ENCODE measurements around the gene AFF3.
A peak's percentile ranks its signal among the peaks of the same experiment; 100 is the strongest.

The AFF3 gene

DNA sequence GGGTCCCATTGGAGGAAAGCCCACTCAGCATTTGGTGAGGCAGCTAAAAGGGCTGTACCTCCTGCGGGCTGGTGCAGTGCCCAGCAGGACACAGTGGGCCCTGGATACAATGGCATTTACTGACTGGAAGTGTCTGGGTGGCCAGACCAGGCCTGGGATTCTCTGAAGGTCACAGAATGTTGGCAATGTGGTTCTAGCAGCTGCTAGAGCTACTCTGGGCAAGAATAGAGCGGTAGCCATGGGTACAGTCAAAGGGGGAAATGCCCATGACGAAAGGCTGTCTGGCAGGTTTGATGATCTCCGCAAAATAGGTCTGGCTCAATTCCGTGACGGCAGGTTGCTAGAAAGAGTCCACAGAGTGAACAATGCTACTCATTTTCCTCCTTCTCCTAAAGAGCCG lies 241.8 kb downstream of the AFF3 start:
- no peak for TF ChIP-seq ZFX (IDR thresholded peaks at IDR 0.05; ENCODE audit: borderline replicate concordance)
- TF ChIP-seq, protein P1, sequence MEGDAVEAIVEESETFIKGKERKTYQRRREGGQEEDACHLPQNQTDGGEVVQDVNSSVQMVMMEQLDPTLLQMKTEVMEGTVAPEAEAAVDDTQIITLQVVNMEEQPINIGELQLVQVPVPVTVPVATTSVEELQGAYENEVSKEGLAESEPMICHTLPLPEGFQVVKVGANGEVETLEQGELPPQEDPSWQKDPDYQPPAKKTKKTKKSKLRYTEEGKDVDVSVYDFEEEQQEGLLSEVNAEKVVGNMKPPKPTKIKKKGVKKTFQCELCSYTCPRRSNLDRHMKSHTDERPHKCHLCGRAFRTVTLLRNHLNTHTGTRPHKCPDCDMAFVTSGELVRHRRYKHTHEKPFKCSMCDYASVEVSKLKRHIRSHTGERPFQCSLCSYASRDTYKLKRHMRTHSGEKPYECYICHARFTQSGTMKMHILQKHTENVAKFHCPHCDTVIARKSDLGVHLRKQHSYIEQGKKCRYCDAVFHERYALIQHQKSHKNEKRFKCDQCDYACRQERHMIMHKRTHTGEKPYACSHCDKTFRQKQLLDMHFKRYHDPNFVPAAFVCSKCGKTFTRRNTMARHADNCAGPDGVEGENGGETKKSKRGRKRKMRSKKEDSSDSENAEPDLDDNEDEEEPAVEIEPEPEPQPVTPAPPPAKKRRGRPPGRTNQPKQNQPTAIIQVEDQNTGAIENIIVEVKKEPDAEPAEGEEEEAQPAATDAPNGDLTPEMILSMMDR (IDR thresholded peaks at IDR 0.05) = no peak
- H3K27ac ChIP-seq = peak overlapping the region; percentile 10; the same call in 1 of the 2 replicates

DNA sequence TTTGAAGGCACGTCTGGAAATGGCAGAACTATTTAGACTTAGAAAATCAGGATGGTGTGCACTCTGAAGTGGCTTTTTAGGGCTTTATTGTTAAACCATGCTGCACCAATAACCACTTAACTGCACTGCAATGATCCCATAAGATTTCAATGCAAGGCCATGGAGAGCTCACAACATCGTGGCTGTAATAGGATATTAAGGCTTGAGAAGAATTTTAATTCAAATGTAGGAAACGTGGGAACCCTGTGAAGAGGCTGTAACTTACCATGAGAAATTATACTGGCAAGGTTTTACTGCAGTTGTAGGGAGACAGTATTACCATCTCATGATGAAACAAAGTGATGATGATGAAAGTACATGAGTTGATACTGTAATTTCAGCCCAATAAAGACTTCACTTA lies 242.5 kb downstream of the AFF3 start:
- no peak for TF ChIP-seq ZFX (IDR thresholded peaks at IDR 0.05; ENCODE audit: borderline replicate concordance)
- TF ChIP-seq, protein P1 (IDR thresholded peaks at IDR 0.05) = no peak
- H3K27ac ChIP-seq = peak overlapping the region; percentile 10; the same call in 1 of the 2 replicates

DNA sequence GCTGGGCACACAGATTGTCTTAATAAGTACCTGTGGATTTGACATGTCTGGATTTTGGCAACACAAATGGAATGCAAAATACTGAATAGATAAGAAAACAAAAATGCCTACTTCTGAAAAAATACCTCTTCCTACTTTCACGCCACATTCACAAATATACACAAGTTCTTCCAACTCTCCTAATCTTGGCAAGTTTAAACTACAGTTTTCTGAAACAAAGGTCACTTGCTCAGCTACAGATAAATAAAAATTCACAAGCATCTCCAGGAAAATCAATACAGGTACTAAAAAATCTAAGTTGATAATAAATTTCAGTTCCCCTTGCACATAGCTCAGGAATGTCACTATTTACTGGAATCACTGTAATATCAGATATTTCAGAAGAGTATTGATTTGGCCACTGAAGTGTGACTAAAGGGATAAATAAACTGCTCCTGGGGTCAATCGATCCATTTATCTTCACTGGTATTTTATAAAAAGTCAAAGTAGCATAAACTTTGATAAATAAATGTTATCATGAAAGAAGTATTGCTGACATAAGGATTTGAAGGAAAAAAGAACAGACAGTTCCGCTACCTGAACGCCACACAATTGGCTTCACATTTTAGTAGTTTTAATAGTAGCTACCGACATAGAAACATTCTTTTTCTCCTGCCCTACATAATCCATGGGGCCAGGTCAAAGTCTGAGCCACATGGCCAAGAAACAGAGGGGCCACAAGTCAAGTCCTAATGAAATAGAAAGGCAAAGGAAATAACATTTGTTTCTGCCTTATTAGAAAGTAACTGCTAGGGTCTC lies 243.1 kb downstream of the AFF3 start:
- TF ChIP-seq, protein P1 (IDR thresholded peaks at IDR 0.05) = no peak
- no peak for TF ChIP-seq ZFX (IDR thresholded peaks at IDR 0.05; ENCODE audit: borderline replicate concordance)
- H3K27ac ChIP-seq = 0 out of 2 replicates have a peak overlapping the region, but pooled peaks have one; percentile 7

DNA sequence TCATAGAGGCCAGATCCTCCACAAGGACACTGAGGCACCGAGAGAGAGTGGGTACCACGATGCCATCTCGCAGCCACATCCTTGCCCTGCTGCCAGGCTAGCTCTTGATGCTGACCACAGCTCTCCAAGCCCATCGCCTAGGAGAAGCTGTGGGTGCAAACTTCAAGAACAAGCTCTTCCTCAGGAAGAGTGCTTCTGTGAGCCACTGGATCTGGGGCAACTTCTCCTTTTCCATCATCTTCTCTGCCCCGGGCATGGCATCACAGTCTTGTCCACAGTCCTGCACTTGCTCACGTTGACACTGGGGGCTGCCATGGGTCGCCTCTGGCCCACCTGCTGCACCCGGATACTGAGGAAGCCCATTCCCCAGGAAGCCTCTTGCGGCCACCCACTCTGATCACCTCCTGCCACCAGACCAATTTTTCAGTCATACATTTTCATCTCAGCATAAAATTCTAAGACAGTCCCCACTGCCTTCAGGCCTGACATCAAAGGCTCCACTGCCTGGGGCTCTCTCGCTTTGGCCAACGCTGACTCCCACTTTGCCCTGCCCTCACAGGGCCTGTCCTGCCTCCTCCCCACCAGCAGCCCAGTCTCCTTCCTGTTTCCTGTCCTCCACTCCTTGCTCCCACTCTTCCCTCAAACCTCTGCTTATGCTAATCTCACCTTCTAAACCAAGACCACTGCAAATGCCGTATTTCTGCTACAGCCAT lies 243.9 kb downstream of the AFF3 start:
- H3K27ac ChIP-seq = 0 out of 2 replicates have a peak overlapping the region, but pooled peaks have one; percentile 7
- TF ChIP-seq, protein P1 (IDR thresholded peaks at IDR 0.05) = no peak
- TF ChIP-seq ZFX (IDR thresholded peaks at IDR 0.05; ENCODE audit: borderline replicate concordance) = no peak

DNA sequence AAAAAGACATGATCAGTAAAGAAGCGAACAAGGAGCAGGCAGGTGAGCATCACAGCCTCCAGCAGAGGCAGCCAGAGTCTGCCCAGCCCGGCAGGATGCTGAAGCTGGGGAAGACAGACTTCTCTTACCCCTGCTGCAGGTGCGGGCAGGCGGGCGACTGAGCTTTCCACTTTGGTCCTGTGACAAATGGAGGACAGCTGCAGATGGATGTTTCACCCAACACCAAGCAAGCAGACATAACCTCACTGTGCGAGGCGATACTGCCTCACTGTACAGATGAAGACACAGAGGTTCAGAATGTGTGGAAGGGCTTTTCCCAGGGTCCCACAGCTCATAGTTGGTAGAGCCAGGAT lies 251.0 kb downstream of the AFF3 start:
- 0 out of 2 replicates have a peak overlapping the region, but pooled peaks have one; percentile 30 for H3K27ac ChIP-seq
- no peak for TF ChIP-seq ZFX (IDR thresholded peaks at IDR 0.05; ENCODE audit: borderline replicate concordance)
- TF ChIP-seq, protein P1 (IDR thresholded peaks at IDR 0.05) = no peak

DNA sequence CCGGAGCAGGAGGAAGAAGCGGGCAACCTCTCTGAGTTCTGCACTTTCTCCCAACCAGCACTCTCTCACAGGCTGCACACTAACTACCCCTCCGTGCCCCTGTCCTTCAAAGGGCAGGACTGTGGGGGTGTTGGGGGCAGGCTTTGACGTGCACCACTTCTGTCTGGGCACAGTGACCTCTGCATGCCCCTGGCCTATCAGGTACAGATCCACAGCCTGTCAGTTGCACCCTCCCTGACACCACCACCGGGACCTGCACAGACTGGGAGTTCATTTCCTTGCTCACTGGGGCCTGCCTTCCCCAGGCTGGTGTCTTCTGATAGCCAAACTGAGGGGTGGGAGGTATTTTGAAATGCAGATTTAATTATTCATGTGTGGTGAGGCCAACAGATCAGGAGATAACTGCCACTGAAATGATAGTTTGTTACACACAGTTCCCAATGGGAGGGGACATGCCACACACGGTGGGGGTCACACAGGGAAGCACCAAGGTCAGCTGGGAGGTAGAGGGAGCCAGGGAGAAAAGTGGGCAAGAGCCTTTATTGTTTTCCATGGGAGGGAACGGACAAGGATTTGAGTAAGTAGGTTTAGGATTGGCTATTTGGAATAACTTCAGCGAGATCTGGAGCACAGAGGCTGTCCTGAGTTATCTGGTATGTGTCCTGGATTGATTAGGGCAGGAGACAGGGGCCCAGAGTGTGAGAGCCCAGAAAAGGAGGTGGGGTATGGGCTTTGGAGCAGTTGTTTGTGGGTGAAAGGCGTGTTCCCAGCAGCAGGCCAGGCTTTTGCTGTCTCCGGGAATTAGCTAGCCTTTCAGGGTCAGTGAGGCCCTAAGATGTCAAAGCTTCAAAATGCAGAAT lies 251.6 kb downstream of the AFF3 start:
- TF ChIP-seq, protein P1 (IDR thresholded peaks at IDR 0.05) = no peak
- no peak for TF ChIP-seq ZFX (IDR thresholded peaks at IDR 0.05; ENCODE audit: borderline replicate concordance)
- 0 out of 2 replicates have a peak overlapping the region, but pooled peaks have one; percentile 30 for H3K27ac ChIP-seq

All from 22Rv1 (cell line).